SIG-M5 treated with dmso at 0.1 percent for 504 hours (cell line): ENCODE measurements around the gene PROZ.

Experiments
- DNase-seq: peaks from one replicate; lab custom pipeline; 2025; ENCODE audit not compliant: unreplicated experiment; lab: John Stamatoyannopoulos, UW

The PROZ gene

DNA sequence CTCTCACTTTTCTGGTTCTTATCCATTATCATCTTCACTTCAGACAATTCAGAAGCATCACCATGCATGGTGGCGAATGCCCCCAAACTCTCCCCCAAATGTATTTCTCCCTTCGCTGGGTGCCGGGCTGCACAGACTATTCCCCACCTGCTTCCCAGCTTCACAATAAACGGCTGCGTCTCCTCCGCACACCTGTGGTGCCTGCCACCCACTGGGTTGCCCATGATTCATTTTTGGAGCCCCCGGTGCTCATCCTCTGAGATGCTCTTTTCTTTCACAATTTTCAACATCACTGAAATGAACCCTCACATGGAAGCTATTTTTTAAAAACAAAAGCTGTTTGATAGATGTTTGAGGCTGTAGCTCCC is 38.6 kb upstream of the PROZ start:
- DNase-seq, result no peak

DNA sequence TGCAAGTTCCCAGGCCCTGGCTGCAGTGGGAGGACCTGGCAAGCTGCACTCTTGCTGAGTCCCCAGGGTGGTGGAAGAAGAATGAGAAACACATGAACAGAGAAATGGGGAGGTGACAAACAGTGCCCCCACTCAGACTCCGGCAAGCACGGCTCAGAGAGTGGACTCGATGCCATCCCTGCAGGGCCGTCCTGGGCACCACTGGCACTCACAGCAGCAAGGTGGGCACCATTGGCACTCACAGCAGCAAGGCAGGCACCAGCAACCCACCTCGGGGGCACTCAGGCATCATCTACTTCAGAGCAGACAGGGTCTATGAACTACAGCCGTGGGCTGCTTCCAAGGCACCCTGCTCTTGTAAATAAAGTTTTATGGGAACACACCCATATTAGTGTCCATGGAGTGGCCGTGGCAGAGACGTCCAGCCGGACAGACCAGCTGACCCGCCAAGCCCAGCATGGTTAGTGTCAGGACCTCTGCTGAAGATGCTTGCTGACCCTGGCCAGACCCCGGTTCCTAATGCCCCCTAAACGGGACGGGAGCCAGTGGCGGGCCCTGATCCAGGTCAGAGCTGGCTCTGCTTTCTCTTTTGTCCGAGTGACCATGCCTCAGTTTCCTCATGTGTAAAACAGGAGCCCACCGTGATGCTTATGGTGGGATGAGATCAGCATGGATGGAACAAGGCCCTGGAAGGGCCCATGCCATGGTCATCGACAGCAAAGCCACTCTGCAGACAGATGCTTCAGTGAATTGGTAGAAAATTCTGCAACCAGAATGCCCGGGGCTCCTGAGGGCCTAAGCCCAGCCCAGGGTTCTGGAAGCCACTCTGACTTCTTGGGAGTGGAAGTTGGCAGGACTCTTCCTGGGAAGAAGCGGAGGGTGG is 37.9 kb upstream of the PROZ start:
- no peak for DNase-seq

DNA sequence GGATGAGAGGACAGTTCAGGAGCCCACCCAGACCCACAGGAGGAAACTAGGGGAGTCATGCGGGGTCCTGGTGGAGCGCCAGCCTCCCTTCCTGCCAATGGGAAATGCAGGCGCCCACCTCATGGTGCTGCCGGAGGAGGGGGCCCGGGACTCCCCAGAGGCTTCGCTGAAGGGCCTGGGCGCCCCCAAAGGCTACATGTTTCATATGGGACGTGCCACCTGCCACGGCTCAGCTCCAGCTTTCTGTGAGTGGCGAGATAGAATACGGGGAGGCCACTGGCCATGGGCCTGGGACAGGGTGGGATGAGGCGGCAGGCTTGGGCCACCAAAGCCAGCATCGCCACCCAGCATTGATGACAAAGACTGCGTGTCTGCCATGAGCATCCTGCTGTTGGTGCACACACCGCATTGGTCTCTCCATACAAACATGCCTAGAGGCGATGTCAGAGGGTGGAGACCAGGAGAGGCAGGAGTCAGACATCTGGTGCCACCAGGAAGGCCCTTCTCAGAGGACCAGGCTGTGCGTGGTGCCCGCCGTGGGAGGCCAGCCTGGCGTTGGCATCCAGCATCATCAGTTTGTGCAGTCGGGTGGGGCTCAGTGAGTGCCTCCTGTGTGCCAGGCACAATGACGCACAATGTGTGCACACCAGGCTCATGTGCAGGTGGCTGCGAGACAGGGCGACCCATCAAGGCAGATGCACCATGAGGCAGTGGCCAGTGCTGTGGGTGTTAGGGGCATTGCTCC is 37.1 kb upstream of the PROZ start:
- DNase-seq, result no peak

DNA sequence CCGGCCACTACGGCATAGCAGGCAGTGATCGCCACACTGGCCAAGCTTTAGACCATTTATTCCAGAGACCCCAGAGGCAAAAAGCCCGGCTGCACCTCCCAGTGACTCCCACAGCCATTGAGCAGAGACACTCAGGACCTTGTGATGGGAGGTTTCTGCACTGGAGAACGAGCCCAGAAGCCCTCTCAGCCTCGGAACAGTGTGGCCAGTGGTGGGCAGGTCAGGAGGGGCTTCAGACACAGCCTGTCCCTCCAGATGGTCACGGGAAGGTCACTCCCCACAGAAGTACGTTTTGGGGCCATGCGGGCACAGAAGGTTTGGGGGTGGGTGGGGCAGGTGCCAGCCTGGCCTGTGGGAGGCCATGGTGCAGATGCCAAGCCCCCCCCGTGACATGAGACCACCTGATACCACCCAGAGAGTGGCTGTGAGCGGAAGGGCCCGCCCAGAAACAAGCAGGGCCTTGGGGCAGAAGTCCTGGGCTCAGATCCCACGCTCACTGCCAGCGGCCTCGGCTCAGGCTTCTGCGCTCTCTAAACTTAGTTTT is 36.4 kb upstream of the PROZ start:
- DNase-seq, result no peak

DNA sequence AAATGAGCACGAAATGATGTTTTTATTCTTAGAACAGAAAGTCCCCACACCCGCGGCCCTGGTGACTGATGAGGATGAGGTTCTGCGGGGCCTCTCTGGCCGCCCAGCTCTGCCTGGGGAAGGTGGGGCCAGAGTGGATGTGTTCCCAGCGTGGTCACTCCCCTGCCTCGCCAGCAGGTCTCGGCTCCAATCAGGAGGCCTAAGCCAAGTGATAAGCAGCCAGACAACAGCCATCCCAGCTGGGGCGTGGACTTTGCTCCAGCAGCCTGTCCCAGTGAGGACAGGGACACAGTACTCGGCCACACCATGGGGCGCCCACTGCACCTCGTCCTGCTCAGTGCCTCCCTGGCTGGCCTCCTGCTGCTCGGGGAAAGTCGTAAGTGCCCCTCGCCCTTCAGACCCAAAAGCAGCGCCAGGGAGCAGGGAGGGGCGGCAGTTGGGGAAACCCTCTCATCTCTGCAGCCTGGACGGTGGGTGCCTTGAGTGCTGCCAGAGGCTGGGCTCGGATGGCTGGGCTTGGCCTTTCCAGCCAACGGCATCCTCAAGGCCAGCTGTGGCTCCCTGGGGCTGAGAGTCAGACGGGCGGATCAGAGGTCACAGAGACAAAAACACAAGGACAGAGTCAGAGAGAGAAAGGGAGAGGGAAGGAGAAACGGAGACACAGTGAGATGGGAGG is 35.8 kb upstream of the PROZ start, which contains the start of gene F10:
Gene F10 (plus strand): TSS at position 250 of the 676 bp plus-strand sequence. CDS start 57 bp downstream, at position 307.
- no peak for DNase-seq

DNA sequence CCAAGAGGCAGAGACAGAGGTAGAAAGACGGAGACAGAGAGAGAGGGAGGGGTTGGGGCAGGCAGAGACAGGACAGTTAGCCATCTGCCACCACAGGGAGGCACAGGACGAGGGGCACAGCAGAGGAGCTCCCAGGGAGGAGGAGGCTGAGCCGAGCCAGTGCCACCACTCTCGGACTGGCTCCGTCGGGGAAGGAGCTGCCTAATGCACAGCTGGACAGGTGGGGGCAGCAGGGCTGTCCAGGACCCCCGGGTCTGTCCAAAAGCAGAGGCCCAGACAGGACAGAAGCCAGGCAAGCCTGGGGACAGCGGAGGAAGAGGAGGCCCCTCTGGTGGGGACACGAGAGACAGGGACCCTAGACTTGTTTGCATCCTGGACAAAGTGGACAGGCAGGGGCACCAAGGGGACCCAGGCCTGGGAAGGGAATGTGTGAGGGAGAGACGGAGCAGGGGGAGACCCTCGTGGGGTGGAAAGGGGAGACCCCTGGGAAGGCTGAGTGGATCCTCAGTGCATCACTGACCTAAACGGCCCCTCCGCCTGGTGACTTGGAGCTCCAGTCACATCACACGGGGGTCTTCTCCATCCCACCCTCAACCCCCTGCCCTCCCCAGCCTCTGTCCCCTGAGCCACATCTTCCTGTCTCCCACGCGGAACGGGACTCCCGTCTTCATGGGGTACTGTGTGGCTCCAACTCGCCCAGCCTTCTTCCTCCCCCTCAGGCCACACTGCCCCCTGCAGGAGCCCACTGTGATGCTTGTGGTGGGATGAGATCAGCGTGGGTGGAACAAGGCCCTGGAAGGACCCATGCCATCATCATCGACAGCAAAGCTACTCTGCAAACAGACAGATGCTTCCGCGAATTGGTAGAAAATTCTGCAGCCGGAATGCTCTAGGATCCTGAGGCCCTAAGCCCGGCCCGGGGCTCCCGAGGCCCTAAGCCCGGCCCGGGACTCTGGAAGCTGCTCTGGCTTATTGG is 34.9 kb upstream of the PROZ start:
- DNase-seq, result no peak

DNA sequence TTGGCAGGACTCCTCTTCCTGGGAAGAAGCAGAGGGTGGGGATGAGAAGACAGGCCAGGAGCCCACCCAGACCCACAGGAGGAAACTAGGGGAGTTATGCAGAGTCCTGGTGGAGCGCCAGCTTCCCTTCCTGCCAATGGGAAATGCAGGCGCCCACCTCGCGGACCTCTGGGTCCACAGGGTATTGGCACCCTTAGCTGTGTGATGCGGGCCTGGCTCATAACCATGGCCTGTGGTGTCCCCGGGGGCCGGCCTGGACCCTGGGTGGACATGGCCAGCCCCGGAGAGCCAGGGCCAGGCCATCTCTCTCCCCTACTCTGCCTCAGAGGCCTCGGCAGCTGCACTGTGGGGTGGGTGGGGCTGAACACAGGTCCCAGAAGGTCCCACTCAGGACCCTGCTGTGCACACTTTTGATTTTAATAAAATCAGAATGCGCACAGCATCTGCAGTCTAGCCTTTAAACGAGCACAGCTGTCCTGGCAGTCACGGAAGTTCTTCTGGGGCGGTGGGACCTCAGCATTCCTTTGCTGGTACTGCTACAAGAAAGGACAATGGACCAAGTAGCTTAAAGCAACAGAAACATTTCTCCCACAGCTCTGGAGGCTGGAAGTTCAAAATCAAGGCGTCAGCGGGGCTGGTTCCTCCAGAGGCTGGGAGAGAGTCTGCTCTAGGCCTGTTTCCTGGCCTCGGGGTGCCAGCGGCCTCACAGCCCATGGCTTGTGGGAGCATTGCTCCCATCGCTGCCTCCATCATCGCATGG is 34.1 kb upstream of the PROZ start:
- no peak for DNase-seq

DNA sequence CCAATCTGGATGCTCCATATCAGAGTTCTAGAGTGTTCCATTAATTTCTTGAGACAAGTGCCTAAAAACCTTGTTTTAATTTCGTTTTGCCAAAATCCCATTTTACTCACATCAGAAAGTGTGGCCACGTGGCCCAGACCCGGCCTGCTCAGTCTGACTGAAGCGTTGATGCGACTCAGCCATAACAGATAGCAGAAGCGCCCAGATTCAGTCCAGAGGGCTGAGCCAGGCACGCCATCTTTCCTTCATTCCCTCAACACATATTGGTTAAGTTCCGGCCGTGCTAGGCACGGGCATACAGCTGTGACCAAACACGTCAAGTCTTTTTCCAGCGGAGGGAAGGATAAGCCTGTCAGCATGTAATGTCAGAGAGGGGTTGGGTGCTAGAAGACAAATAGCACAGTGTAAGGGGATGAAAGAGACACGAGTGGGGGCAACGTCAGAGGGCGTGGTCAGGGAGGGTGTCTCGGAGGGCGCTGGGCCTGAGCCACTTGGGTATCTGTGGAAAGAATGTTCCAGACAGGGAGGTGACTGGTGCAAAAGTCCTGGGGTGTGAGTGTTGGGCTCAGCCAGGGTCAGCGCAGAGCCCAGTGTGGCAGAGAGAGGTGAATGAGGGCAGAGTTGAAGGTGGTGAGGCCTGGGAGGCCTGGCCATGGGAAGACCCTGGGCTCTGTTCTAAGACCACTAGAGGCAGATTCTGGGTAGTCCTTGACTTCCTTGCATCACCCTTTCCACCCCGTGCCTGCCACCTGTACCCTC is 32.8 kb upstream of the PROZ start:
- no peak for DNase-seq

DNA sequence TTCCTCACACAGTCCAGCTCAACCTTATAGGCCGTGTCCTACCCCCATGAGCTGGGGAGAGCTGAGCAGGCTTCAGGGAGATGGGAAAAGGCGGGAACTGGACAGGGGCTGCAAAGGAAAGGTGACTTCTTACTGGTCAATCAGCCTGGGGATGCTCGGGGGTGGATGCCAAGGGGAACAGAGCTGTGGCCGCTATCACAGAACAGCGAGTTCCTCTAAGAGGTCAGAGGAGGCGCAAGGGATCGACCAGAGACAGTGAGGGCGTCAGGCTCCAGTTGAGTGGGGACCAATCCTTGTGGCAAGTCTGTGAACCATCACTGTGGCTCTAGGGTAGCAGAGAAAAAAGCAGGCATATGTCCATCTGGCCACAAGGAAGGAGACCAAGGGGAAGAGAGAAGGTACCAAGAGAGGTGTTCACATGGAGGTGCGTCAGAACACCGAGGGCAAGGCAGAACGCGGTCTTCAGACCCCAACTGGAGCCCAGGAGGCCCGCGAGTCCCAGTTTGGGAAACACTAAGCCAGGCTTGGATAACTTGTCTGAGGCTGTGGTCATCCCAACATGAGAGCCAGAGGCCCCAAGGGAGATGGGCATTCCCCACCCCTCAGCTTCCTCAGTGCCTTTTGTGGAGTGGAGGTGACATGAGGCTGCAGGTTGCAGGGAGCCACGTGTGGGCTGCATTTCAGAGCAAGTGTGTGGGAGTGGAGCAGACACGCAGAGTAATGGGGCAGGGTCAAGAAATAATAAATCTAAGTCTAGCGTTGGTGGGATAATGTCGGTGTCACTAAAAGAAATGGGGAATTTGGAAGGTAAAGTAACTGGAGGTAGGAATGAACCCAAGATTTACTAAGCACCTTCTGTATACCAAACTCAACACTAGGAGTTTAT is 31.9 kb upstream of the PROZ start:
- no peak for DNase-seq

DNA sequence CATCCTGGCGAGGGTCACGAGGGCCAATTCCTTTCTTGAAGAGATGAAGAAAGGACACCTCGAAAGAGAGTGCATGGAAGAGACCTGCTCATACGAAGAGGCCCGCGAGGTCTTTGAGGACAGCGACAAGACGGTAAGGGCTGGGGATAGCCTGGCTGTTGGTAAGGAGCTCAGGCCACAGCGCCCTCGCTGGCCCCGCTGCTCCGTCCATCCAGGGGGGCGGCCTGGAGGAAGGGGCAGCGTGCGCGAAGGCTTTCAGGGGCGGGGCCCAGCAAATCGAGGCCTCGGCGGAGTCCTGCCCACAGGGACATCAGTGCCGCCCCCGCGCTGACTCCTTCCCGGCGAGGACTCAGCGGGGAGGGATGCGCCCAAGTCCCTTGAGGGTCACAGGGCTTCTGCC is 29.0 kb upstream of the PROZ start:
- no peak for DNase-seq

DNA sequence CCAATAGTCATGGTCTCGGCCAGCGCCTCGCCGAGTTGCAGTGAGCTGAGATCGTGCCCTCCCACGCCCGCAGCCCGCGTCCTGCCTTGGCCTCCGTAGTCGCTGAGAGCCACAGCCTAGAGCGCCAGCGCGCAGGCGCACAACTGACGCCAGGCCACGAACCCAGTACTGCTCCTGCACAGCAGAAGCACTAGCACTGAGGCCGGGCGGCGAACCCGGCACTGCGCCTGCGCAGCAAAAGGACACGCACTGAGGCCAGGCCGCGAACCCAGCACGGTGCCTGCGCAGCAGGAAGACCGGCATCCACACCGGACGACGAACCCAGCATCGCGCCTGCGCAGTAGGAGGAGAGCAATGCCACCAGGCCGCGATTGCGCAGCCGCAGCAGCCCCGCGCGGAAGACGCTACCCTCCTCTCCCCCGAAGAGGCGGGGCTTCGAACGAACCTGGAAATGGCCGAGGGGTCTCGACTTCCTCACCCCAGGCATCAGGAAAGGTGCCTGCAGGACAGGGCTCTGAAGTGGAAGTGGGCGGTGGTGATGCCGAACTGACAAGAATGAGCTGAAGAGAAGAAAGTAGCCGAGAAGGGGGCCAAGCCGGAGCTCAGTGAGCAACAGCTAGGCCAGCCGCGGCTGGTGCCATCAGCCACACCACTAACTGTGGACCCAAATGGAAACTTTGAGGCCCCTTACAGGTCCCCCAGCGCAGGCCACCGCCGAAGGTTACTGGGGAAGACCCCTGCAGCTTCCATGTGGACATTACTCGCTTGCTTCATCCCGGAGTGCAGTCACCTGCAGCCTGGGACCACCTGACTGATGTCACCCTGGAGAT is 28.3 kb upstream of the PROZ start:
- no peak for DNase-seq

DNA sequence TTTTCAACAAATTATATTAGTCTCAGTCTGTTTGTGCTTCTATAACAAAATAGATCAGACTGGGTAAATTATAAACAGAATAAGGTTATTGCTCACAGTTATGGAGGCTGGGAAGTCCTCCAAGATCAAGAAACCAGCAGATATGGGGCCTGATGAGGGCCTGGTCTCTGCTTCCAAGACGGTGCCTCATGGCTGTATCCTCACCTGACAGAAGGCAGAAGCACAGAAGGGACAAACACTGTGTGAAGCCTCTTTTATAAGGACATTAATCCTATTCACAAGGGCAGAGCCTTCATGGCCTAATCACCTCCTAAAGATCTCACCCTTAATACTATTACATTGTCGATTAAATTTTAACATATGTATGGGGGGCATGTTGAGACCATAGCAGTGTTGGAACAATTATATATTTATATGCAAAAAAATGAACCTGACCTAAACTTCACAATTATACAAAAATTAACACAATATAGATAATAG is 23.1 kb upstream of the PROZ start:
- DNase-seq, result no peak

DNA sequence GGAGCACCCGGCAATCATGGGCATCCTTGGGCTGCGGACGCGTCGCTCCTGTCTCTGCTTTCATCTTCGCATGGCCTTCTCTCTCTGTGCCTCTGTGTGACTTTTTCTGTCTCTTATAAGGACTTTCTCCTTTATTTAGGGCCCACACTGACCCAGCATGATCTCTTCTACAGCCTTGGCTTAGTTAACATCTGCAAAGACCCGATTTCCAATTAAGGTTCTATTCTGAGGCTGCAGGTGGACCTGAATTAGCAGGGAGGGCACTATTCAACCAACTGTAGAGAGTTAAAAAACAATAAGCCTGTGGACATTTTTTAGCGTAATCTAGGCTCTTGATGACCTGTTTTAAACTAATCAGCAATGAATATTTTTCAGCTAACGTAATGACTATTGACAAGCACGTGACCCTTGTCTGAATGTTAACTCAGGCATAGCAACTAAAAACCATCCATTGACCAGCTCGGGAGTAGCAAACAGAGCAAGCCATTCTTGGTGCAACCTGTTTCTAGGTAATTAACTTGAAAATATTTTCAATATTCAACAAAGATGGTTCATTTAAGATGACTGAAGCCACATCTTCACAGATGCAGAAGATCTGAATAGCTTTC is 20.7 kb upstream of the PROZ start:
- DNase-seq, result no peak

DNA sequence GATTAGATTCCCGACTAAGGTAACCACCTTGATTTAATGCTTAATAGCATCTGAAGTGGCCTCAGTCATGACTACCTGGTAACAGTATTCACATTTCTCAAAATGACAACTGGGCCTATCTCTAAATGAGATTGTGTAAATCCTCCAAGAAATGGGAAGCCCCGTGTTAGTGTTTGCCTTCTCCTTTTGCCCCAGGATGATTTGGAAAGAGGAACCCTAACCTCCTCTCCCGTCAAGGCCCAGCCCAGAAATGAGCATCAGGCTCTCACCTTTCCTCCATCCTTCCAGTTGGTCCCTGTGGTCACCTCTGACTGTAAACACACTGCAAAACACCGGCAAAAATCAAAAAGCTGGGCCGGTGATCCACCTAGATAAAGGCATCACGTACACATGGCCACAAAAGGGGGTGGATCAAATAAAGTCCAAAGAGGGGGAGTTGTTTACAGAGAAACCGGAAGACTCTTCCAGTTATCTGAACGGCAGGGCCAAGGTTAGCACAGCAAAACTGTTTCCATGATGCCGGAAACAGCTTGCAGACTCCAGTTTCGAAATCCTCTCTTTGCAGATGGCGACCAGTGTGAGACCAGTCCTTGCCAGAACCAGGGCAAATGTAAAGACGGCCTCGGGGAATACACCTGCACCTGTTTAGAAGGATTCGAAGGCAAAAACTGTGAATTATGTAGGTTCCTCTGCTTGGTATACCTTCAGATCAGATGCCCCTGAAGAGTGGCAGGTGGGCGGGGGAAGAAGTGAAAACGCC is 19.5 kb upstream of the PROZ start:
- no peak for DNase-seq

DNA sequence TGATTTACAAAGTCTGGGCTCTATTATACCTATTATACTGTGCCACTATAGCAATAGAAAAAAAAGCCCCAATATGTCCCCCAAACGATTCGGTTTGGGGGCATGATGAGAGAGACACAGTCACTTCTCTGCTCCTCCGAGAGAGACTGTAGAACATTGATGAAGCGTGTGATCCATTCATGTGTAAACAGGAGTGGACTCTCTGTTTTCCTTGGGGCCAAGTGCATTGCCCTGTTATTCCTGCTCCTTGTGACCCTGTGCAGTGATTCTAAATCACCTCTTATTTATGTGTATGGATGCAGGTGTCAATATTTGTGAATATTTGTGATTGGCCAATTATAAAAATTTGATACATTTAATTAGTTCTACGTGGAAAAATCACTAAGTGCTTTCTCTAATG is 18.9 kb upstream of the PROZ start:
- no peak for DNase-seq
